ENCODE data around the gene MAP4K1. TPM values are rescaled to one million over a fixed set of nuclear protein-coding genes. Genes with fewer than 3 reads are reported as not detected.

The MAP4K1 gene
- total RNA-seq, 1 experiment from 2014 or later: 11.1 TPM

DNA sequence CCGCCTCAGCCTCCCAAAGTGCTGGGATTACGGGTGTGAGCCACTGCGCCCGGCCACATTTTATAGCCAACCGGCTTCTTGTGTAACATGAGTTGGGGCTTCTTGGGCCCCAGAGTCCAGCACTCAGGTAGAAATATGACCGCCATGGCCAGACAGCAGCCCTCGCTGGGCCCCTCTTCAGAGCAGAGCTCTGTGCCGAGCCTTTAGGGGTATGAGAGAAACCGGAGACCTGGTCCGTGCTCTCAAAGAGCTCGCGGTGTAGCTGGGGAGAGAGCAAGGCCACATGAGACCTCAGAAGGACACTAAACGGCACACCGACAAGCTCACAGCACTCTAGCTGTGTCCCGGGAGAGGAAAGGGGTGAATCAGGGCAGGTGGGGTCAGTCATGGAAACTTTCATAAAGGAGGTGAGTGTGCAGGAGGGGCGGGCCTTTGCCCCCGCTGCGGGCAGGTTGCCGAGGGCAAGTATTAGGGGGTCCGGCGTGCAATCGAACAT, 45.5 kb upstream of the MAP4K1 start:
- ChIA-PET POLR2A (interaction anchor here (0.5 to 3.7 kb wide), 15 partner anchors 9 to 1317 kb away, joined by 3 to 23 read pairs (median 5); partner anchors contain the start of gene ACTN4), CTCF (interaction anchor here (0.9 to 1.1 kb wide), 2 partner anchors 26 to 128 kb away, joined by 4 to 7 read pairs; no protein-coding TSS in a partner anchor)
- ATAC-seq: peak; percentile 1; the same call in 1 of the 2 replicates
- peaks cover 18% of the 10 kb centered on the region for H3K36me3 ChIP-seq (ENCODE audit: control insufficient read depth, insufficient read depth, low read length)
- in situ Hi-C loops (cut with HindIII; ENCODE audit: low pct_unique_long_range_greater_than_20kb, low sequenced_read_pairs): loop anchor here (25.0 kb wide), 2 partner anchors 1124 to 1674 kb away; partner anchors contain the start of genes C19orf47, LEUTX and PLD3
- peak overlapping the region in 1 of 2 experiments; percentile 30; a peak in 2 of 4 replicates for H3K4me3 ChIP-seq (ENCODE audit: low read depth in 2 of 2, low read length in 2 of 2)
- no peaks in the 10 kb centered on the region for H3K9me3 ChIP-seq (ENCODE audit: control insufficient read depth, insufficient read depth, low read depth, low read length)
- intact Hi-C loops (cut with micrococcal nuclease; ENCODE audit: unreplicated experiment): no loop called here
- H3K4me1 ChIP-seq (ENCODE audit: control insufficient read depth, insufficient read depth, low read length): peaks cover 100% of the 10 kb centered on the region
- no peak for DNase-seq (ENCODE audit: low read depth, low spot score)
- H3K27me3 ChIP-seq (ENCODE audit: control insufficient read depth, insufficient read depth, low read length): no peaks in the 10 kb centered on the region
- BruUV-seq (replicated peaks): no TSS peak
- no peak for TF ChIP-seq SIN3A (IDR thresholded peaks at IDR 0.05; ENCODE audit: borderline replicate concordance, insufficient read depth, low read depth, low read length)
- TF ChIP-seq POLR2AphosphoS5 (IDR thresholded peaks at IDR 0.05; ENCODE audit: low read depth, low read length): no peak
- TF ChIP-seq, protein P1, sequence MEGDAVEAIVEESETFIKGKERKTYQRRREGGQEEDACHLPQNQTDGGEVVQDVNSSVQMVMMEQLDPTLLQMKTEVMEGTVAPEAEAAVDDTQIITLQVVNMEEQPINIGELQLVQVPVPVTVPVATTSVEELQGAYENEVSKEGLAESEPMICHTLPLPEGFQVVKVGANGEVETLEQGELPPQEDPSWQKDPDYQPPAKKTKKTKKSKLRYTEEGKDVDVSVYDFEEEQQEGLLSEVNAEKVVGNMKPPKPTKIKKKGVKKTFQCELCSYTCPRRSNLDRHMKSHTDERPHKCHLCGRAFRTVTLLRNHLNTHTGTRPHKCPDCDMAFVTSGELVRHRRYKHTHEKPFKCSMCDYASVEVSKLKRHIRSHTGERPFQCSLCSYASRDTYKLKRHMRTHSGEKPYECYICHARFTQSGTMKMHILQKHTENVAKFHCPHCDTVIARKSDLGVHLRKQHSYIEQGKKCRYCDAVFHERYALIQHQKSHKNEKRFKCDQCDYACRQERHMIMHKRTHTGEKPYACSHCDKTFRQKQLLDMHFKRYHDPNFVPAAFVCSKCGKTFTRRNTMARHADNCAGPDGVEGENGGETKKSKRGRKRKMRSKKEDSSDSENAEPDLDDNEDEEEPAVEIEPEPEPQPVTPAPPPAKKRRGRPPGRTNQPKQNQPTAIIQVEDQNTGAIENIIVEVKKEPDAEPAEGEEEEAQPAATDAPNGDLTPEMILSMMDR (IDR thresholded peaks at IDR 0.05): no peak
- TF ChIP-seq TCF7L2 (IDR thresholded peaks at IDR 0.05; ENCODE audit: low read depth, low read length): no peak
- TF ChIP-seq, protein P2, sequence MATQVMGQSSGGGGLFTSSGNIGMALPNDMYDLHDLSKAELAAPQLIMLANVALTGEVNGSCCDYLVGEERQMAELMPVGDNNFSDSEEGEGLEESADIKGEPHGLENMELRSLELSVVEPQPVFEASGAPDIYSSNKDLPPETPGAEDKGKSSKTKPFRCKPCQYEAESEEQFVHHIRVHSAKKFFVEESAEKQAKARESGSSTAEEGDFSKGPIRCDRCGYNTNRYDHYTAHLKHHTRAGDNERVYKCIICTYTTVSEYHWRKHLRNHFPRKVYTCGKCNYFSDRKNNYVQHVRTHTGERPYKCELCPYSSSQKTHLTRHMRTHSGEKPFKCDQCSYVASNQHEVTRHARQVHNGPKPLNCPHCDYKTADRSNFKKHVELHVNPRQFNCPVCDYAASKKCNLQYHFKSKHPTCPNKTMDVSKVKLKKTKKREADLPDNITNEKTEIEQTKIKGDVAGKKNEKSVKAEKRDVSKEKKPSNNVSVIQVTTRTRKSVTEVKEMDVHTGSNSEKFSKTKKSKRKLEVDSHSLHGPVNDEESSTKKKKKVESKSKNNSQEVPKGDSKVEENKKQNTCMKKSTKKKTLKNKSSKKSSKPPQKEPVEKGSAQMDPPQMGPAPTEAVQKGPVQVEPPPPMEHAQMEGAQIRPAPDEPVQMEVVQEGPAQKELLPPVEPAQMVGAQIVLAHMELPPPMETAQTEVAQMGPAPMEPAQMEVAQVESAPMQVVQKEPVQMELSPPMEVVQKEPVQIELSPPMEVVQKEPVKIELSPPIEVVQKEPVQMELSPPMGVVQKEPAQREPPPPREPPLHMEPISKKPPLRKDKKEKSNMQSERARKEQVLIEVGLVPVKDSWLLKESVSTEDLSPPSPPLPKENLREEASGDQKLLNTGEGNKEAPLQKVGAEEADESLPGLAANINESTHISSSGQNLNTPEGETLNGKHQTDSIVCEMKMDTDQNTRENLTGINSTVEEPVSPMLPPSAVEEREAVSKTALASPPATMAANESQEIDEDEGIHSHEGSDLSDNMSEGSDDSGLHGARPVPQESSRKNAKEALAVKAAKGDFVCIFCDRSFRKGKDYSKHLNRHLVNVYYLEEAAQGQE (IDR thresholded peaks at IDR 0.05; ENCODE audit: insufficient read depth in 1 of 2, low read depth in 2 of 2, low read length in 1 of 2): no peak
- H3K27ac ChIP-seq (ENCODE audit: low read length): peak overlapping the region; percentile 96

DNA sequence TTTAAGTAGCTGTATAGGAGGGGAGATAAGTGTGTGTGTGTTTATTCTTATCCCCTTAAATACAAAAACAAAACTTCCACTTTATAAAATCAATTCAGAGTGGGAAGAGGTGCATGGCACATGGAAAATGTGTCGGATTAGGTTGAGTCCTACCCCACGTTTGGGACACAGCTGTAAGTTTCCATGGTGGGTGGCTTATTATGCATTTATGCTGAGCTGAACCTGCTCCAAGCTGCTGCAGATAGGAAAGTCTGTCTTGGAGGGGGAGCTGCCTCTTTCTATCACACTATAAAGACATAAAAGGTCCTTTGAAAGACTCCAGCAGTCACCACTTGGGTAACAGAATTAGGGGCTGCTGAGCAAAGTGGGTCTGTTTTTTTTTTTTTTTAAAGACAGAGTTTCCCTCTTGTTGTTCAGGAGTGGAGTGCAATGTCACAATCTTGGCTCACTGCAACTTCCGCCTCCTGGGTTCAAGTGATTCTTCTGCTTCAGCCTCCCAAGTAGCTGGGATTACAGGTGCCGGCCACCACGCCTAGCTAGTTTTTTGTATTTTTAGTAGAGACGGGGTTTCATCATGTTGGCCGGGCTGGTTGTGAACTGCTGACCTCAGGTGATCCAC, 44.9 kb upstream of the MAP4K1 start:
- peaks cover 18% of the 10 kb centered on the region for H3K36me3 ChIP-seq (ENCODE audit: control insufficient read depth, insufficient read depth, low read length)
- peak overlapping the region in 1 of 2 experiments; percentile 5; a peak in 2 of 4 replicates for H3K4me3 ChIP-seq (ENCODE audit: low read depth in 2 of 2, low read length in 2 of 2)
- ATAC-seq (no peak), DNase-seq (ENCODE audit: low read depth, low spot score) (no peak)
- in situ Hi-C loops (cut with HindIII; ENCODE audit: low pct_unique_long_range_greater_than_20kb, low sequenced_read_pairs): loop anchor here (25.0 kb wide), 2 partner anchors 1125 to 1675 kb away; partner anchors contain the start of genes C19orf47, LEUTX and PLD3
- POLR2A ChIA-PET: interaction anchor here (0.7 to 3.7 kb wide), 11 partner anchors 8 to 1318 kb away, joined by 3 to 23 read pairs (median 5); partner anchors contain the start of gene ACTN4
- H3K9me3 ChIP-seq (ENCODE audit: control insufficient read depth, insufficient read depth, low read depth, low read length): no peaks in the 10 kb centered on the region
- no TSS peak for BruUV-seq (replicated peaks)
- peaks cover 100% of the 10 kb centered on the region for H3K4me1 ChIP-seq (ENCODE audit: control insufficient read depth, insufficient read depth, low read length)
- no peaks in the 10 kb centered on the region for H3K27me3 ChIP-seq (ENCODE audit: control insufficient read depth, insufficient read depth, low read length)
- intact Hi-C loops (cut with micrococcal nuclease; ENCODE audit: unreplicated experiment): no loop called here
- no peak for TF ChIP-seq TCF7L2 (IDR thresholded peaks at IDR 0.05; ENCODE audit: low read depth, low read length)
- TF ChIP-seq, protein P2 (IDR thresholded peaks at IDR 0.05; ENCODE audit: insufficient read depth in 1 of 2, low read depth in 2 of 2, low read length in 1 of 2): no peak
- no peak for TF ChIP-seq POLR2AphosphoS5 (IDR thresholded peaks at IDR 0.05; ENCODE audit: low read depth, low read length)
- TF ChIP-seq SIN3A (IDR thresholded peaks at IDR 0.05; ENCODE audit: borderline replicate concordance, insufficient read depth, low read depth, low read length): no peak
- TF ChIP-seq, protein P1 (IDR thresholded peaks at IDR 0.05): no peak
- H3K27ac ChIP-seq (ENCODE audit: low read length): peak overlapping the region; percentile 96
- CTCF ChIA-PET: interaction anchor here (0.8 to 1.1 kb wide), 3 partner anchors 26 to 127 kb away, joined by 3 to 7 read pairs (median 4); no protein-coding TSS in a partner anchor
